GM18861 (cell line): Measurements from ENCODE around the gene TPCN2.
"Not testable (repeated sequence)": the region's sequence is repeated elsewhere in the genome, so short reads cannot be mapped to it uniquely, and the experiment has no call there.

Source experiments
- ATAC-seq: cut with Tn5 transposase; IDR thresholded peaks from one replicate; pipeline ENCODE4 v1.9.1; 2021; ENCODE audit not compliant: unreplicated experiment

TPCN2 gene

DNA sequence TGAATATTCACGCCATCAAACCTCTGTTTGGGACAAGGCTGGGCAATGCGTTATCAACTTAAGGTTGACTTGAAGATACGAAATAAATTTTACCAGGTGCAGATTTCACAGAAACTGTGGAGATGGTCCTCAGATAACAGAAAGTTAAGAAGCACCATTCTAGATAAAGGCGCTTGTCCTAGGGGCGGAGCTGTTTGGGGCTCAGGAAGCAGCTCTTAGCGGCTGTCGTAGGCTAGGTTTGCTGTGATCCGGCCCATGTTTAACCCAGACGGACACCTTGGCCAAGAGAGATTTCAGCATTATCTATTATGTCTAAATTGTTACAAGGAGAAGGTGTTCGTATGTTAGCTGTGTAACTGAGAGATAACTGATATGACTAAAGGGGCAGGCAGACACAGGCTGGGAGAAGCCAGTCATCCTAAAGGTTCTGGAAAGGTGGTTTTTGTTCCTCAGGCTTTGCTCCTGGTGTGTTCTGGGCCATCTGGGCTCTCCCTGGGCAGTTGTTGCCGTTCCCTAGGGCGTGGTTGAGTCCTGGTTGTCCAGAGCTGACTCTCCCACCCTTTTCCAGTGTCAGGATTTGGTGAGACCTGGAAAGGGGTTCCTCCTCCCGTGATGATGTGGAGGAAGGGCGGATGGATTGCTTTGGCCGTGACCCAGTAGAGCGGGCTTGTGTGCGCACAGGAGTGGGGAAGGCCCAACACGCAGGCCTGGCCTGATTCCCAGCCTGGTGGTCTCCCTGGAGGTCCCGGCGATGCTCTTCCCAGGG is 25.8 kb downstream of the TPCN2 start:
- no peak for ATAC-seq

DNA sequence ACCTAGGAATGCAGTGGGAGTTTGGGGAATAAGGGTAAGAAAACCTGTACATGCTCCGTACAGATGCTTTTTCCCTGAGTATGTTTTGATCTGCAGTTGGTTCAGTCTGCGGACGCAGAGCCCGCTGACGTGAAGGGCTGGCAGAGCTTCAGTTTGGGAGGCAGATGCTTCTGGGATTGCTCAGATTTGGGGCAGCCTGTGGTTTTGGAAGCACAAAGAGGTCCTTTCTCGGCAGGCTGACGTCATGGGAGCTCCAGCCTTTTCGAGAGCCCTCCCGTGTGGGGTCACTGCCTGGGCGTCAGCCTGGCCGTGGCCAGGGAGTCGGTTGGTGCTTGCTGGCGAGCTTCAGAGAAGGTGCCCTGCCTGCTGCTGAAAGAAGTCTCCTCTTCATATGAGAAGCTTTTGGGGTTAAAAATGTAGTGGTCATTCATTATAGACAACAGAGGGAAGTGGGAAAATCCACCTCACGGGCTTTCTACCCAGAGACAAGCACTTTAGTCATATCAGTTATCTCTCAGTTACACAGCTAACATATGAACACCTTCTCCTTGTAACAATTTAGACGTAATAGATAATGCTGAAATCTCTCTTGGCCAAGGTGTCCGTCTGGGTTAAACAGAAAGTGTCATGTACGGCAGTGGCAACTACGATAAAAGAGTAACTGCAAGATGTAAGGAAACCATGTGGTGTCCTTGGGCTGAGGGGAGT is 26.8 kb downstream of the TPCN2 start:
- no peak for ATAC-seq

DNA sequence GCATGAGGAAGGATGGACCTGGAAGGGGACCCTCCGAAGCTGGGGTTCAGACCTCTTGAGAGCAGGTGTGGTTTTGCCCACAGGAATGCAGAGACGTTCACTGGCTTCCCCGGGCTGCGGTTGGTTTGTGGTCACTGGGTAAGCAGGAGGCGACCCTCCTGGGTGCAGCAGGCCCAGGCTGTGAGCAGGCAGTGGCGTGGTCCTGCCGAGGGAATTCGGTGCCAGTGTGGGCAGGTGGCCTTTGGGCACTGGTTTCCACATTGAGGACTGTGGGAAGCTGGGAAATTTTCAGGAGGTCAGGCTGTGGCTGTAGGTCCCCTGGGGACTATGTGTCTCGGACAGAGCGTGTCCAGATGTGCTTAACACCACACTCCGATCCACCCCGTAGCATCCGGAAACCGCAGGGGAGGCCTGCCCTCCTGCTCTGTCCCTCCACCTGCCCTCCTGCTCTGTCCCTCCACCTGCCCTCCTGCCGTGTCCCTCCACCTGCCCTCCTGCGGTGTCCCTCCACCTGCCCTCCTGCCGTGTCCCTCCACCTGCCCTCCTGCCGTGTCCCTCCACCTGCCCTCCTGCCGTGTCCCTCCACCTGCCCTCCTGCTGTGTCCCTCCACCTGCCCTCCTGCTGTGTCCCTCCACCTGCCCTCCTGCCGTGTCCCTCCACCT is 27.5 kb downstream of the TPCN2 start:
- no peak for ATAC-seq

DNA sequence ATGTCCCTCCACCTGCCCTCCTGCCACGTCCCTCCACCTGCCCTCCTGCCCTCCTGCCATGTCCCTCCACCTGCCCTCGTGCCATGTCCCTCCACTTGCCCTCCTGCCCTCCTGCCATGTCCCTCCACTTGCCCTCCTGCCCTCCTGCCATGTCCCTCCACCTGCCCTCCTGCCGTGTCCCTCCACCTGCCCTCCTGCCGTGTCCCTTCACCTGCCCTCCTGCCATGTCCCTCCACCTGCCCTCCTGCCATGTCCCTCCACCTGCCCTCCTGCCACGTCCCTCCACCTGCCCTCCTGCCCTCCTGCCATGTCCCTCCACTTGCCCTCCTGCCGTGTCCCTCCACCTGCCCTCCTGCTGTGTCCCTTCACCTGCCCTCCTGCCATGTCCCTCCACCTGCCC is 28.2 kb downstream of the TPCN2 start:
- not testable (repeated sequence) for ATAC-seq

DNA sequence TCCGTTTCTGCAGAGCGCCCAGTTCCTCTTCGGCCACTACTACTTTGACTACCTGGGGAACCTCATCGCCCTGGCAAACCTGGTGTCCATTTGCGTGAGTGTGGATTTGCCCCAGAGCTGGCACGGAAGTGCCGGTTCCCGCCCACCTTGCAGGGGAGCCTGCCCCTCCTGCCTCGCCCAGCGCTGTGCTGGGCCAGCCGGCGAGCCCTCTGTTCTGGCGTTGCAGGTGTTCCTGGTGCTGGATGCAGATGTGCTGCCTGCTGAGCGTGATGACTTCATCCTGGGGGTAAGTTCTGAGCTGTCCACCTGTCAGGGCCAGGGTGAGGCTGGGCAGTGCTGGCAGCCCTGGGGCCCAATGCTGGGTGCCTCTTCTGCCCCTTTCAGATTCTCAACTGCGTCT is 29.8 kb downstream of the TPCN2 start:
- ATAC-seq: no peak

DNA sequence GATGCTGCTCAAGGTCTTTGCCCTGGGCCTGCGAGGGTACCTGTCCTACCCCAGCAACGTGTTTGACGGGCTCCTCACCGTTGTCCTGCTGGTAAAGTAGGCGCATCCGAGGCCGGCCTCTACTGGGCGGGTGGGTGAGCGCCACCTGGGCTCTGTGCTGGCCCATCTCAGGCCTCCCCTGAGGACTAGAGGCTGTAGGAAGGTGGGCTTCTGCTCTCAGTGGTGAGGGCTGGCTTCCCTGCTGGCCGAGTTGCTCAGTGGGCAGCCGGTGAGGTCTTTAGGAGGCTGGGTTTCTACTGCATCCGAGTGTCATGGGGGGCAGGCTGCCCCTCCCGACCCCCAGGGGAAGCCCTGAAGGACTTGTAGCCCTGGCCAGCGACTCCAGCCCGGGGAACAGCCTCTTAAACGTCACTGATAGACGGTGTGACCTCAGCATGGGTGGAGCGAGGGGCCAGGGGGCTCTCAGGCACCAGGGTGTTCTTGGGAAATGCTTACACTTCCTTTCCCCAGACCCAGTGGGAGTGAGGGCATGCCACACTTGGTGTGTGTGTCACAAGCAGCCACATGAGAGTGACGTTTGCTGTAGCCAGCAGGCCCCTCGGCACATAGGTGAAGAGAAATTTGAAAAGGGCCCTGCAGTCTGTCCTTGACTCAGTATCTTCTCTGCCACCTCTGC is 30.3 kb downstream of the TPCN2 start:
- no peak for ATAC-seq

DNA sequence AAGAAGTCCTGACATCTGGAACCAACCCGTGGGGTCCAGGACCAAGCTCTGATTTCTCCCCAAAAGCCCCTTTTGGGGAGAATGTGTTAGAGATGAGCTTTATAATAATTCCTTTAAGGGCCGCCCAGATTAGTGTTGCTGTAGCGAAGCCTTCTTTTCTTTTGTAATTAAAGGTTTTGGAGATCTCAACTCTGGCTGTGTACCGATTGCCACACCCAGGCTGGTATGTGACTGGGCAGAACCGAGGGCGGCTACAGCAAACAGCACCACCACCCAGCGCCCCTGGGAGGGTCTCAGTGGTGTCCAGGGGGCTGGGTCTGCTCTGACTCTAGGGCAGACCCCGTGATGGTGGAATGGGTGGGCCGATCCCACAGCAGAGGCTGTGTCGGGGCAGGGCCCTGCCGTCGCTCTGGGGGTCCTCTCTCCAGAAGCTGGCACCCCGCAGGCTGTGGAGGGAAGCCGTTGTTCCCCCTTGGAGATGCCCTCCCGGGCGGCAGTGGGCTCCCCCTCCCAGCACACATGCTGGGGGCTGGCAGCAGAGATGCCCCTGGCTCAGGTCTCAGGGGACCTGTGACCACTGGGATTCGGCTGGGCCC is 31.0 kb downstream of the TPCN2 start:
- ATAC-seq: no peak

DNA sequence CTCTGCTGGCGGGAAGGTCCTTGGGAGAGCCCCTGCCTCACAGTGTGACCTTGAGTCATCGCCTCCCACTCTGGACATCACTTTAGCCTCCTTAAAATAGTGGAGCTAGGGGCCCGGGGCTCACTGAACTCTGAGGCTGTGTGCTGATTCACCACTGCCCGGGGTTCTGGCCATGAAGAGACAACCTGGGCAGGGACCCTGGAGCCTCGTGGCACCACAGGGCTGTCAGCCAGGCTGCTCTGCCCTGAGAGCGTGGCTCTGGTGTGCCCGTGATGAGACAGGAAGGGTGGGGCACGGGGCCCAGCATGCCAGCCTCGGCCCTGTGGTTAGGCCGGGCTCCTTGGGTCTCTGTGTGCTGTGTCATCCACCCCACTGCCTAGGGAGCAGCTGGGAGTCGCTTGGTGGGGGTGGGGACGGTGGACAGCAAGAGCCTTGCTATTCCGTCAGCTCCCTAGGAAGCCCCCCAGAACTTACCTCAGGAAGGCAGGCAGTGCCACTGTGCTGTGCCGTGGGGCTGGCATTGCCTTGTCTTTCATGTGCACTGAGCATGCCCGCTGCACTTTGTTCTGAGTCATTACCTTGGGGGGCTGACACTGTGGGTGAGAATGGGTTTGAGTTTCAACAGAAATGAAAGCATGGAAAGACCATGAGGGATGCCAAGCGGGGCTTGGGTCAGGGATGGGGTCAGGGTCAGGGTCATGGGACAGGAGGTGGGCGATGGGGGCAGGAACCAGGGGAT is 31.7 kb downstream of the TPCN2 start:
- no peak for ATAC-seq

DNA sequence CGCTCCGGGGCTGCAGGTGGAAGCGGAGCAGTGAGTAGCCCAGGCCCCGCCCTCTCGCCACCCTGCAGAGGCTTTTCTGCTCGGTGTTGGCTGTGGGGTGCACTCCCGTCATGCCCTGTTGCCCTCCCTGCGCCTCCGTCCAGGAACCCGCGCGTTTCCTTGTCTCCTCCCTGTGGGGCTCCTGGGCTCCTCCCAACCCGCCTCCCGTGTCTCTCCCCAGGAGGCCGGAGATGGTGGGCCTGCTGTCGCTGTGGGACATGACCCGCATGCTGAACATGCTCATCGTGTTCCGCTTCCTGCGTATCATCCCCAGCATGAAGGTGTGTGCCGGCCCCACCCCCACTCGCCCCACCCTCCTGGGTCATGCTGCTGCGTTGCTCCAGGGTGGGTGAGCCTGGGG is 32.4 kb downstream of the TPCN2 start:
- ATAC-seq: no peak

DNA sequence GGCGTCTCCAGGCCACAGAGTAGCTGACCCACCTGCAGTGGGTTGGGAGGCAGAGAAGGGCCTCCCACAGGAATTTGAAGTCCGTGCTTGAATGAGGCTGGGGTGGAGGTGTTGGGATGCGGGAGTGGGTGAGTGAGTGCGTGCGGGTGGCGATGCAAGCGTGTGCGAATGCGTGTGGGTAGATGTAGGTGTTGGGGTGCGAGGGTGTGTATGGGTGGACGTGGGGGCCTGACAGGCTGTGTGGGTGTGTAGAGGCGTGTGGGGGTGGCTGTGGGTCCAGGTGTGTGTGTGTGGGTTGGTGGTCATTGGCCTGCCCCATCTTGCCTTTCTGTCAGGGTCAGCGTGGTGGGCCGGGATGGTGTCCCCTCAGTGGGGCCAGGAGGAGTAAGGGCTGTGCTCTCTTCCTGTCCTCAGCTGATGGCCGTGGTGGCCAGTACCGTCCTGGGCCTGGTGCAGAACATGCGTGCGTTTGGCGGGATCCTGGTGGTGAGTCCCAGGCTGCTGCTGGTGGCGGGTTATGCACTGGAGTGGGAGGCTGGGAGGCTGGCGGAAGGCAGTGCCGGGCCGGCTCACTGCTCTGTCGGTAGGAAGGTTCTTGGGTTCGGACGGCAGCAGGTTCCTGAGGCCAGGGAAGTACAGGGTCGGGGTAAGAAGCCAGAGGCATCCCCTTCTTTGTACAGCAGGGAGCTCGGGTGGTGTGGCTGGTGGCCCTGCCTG is 35.0 kb downstream of the TPCN2 start:
- ATAC-seq: no peak

DNA sequence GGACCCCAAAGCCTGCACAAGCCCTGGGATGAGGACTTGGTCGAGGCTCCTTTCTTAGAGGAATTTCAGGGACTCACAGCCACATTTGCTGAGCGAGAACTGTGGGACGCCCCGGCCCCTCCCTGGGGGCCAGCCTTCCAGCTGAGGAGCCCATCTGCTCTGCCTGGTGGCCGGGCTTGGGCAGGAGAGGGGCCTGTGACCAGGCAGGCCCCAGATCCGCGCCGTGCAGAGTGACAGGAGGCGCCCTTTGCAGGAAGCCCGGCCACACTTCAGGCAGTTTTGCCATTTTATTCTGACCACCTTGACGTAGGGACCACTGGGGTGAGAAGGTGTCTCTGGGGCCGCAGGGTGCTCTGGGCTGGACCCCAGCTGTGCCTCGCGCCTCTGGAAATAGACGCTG is 35.6 kb downstream of the TPCN2 start:
- no peak for ATAC-seq

DNA sequence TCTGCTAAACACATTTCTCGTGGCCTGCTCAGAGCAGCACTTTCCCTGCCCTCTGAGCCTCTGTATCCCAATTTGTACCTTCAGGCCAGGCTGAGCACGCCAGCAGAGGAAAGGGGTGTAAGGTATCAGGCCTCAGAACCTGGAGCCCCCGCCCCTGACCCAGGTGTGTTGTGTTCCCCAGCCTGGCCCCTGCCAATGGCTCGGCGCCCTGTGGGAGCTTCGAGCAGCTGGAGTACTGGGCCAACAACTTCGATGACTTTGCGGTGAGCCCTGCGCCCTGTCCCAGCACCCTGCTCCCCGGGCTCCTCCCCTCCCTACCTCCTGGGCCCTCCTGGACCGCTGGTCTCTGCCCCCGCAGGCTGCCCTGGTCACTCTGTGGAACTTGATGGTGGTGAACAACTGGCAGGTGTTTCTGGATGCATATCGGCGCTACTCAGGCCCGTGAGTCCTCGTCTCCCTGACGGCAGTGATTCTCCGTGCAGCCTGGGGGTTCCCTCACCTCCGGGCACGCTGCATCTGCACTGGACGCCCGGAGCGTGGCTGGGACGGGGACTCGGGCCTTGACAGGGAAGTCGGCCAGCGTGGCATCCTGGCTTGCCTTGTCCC is 36.9 kb downstream of the TPCN2 start:
- ATAC-seq: no peak

DNA sequence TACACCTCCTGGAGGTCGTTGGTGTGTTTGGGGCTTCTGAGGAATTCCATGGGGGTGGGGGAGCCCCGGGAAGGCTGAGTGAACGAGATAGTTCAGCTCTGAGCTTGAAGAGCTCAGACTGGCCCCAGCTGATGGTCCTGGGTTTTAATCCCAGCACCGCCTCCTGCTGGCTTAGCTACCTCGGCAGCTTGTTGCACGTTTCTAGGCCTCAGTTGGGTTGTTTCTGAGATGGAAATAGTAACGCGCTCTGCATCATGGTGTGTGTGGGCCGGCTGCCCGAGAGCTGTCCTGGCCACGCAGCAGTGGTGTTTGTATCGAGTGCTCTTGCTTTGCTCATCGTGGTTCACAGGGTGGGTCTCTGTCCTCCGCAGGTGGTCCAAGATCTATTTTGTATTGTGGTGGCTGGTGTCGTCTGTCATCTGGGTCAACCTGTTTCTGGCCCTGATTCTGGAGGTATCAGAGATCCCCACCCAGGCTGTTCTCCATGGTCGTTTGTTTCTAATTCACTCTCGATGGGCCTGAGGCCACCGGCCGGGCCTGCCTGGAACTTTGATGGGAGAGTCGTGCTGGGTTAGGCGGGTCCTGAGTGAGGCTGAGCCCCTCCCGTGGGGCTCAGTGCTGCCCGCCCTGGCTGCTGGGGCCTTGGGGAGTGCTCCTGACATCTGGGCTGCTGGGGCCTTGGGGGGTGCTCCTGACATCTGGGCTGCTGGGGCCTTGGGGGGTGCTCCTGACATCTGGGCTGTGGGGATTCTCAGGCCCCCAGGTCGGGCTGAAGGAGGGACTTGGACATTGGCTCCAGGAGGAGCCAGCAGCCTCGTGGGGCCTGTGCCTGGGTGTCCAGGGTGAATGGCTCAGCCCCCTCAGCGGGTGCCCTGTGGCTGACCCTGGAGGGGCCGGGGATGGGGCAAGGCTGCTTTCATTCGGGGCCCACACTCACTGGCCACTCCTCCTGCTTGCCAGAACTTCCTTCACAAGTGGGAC is 37.7 kb downstream of the TPCN2 start:
- no peak for ATAC-seq

DNA sequence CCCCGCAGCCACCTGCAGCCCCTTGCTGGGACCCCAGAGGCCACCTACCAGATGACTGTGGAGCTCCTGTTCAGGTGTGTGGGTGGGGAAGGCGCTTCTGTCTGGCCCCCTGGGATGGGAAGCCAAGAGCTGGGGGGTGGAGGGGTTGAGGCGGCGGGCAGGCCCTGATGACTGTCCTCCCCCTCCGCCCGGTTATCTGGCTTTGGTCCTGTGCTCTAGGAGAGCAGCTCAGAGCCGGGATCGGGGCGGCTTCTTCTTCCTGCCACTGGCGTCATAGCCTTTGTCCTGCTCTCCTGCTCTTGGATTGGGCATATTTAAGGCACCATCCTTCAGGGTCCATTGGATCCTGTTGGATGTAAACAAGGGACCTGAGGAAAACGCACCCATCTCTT is 38.4 kb downstream of the TPCN2 start:
- no peak for ATAC-seq

DNA sequence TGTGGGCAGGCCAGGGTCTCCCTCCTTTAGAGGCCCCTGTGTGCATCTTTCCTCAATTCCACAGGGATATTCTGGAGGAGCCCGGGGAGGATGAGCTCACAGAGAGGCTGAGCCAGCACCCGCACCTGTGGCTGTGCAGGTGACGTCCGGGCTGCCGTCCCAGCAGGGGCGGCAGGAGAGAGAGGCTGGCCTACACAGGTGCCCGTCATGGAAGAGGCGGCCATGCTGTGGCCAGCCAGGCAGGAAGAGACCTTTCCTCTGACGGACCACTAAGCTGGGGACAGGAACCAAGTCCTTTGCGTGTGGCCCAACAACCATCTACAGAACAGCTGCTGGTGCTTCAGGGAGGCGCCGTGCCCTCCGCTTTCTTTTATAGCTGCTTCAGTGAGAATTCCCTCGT is 39.1 kb downstream of the TPCN2 start:
- ATAC-seq: no peak

DNA sequence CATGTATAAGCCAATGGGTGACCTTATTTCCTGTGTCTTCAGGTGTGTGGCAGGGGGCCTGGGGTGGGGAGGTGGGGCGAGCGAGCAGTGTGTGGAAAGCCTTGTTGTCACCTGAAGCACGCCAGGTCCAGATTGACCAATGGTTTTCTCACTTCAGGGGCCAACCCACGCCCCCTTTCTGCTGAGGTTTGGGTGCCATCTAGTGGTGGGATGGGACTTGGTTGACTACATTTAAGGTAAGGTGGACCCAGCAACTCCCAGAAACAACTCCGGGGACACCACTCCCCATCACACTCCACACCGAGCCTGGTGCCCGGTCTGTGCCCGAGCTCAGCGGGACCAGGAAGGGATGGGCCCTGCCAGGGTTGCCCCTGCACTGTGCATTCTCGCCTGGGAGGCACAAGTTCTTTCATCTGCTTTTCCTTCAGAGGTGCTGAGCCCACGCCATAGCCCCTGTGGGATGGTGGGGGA is 40.0 kb downstream of the TPCN2 start:
- ATAC-seq: no peak

DNA sequence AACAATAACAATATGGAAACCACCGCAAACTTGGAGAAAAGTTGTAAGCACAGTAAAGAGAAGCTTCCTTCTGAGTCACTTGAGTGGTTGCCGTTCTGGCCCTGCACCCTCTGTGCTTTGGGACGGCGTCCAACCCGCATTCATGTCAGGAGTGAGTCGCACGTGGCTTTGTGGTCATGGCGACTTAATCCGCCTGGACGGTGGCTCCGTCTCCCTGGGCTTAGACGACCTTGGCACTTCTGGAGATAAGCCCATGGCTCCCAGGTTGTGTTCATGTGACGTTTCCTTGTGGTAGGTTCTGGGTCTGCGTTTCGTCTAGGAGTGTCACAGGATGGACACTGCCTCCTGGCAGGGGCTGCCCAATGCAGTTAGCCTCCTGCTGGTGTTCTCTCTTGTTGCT is 40.5 kb downstream of the TPCN2 start:
- ATAC-seq: no peak

DNA sequence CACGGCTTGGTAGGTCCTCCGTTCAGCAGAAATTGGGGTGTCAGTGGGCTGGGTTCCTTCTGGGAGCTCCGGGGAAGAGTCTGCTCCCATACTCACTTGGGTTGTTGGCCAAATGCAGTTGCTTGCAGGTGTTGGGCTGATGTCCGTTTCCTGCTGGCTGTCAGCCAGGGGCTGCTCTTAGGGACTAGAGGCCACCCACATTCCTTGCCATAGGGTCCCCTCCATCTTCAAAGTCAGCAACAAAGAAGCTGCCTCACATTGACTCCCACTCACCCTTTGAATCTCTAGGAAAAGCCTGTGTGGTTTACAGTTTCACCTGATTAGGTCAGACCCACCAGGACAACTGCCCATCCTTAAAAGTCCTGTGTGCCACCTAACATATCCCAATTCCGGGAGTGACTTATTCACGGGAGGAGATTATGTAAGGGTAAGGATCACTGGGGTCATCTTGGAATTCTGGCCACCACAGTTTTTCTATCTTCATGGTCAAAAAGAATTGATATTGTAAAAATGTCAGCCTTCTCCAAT is 43.0 kb downstream of the TPCN2 start:
- ATAC-seq: no peak
